AG10803 (cell line): ENCODE results near the gene SLC6A2.

Source experiments
- DNase-seq: peaks from one replicate; pipeline ENCODE4 v3.0.0; 2010; ENCODE audit warnings: low read depth
- H3K4me3 ChIP-seq: 2 replicates; pipeline ENCODE4 v1.5.1; 2011; ENCODE audit warnings: mild to moderate bottlenecking, low read length, control low read depth
- TF ChIP-seq, protein P1 (sequence below): conservative IDR thresholded peaks from 2 replicates; pipeline ENCODE4 v1.5.1; 2011; ENCODE audit warnings: mild to moderate bottlenecking, low read length, control low read depth, inconsistent platforms

SLC6A2 gene

DNA sequence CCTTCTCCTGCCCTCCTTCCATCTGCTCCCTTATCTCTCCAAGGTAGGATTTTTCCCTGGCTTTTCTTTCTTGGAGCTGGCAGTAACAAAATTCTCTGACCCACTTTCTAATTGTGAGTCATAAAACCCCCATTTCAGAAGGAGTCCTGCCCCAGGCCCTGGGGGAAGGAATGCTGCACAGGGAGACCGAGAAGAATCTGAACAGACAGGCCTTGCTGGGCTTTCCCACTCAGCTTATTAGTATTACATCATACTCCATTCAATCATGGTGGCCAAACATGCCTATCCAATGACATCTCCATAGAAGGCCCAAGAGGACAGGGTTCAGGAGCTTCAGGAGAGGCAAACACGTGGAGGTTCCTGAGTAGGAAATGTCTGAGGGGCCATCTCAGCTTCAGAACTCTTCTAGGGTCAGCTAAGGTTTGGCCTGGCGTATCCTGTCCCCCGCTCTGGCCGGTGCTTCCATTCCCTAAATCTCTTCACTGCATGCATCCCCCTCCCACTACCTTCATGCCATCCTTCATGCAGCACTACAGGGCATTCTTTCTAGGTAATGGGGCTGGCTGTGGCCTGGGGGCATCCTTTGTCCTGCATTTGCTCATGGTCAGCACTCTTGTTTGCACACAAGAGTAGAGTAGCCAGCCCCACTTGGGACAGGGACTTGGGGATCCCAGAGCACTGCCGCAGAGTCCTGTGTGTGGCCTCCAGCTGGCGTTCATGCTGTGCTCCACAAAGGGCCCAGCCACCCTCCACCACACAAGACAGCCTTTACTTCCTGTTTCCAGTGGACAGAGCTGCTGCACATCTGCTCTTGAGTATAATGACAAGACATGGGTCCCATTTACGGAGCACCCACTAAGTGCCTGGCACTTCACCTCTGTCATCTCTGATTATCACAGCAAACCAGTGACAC, 8.2 kb downstream of the SLC6A2 start:
- H3K4me3 ChIP-seq = no peak overlapping the region
- peak; percentile 26 for DNase-seq
- TF ChIP-seq, protein P1, sequence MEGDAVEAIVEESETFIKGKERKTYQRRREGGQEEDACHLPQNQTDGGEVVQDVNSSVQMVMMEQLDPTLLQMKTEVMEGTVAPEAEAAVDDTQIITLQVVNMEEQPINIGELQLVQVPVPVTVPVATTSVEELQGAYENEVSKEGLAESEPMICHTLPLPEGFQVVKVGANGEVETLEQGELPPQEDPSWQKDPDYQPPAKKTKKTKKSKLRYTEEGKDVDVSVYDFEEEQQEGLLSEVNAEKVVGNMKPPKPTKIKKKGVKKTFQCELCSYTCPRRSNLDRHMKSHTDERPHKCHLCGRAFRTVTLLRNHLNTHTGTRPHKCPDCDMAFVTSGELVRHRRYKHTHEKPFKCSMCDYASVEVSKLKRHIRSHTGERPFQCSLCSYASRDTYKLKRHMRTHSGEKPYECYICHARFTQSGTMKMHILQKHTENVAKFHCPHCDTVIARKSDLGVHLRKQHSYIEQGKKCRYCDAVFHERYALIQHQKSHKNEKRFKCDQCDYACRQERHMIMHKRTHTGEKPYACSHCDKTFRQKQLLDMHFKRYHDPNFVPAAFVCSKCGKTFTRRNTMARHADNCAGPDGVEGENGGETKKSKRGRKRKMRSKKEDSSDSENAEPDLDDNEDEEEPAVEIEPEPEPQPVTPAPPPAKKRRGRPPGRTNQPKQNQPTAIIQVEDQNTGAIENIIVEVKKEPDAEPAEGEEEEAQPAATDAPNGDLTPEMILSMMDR = no peak

DNA sequence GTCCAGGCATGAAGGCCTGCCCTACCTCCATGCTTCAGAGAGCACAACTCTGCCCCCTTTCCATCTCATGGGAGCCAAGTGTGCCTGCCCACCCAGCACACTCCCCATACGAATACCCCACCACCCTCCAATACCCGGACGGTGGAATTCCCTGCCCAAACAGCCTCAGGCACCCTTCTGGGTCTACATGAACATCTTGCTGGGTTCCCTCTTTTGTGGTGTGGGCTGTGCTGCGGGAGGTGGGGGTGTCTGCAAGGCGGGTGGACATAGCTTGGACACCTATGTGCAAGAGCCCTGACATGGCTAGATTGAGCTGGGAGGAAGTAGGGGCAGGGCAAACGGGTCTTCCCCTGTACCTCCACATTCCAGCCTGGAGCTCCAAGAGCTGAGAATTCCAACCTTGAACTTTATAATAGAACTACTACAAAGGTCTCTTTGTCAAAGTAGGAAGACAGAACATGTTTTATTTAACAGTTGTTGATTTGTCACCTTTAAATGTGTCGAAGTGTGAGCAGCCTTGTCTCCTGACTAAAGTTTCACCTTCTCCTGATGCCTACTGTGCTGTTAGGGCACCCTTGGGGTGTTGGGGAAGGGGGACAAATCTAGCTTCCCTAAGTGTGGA, 9.1 kb downstream of the SLC6A2 start:
- TF ChIP-seq, protein P1 = no peak
- DNase-seq = no peak

DNA sequence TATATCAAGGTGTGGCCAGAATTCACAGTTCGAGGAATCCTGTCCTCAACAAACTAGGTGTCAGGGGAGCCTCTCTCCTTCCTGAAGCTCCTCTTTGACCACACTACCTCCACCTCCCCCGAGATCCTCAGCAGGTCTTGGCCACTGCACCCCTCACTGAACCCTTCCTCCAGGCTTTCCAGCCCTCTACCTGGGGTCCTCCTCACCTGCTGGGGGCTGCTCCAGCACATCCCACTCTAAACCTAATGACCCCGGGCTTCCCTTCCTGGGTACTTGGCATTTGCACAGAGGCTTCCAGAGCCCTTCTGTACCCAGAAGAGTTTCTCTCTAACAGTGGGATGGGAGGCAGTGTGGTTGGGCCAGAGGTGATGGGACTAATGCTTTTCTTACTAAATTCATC, 9.7 kb downstream of the SLC6A2 start:
- TF ChIP-seq, protein P1 = no peak
- no peak overlapping the region for H3K4me3 ChIP-seq
- DNase-seq = no peak

More for the DNA sequence above, 9.1 kb downstream of the SLC6A2 start:
- H3K4me3 ChIP-seq = no peak overlapping the region

DNA sequence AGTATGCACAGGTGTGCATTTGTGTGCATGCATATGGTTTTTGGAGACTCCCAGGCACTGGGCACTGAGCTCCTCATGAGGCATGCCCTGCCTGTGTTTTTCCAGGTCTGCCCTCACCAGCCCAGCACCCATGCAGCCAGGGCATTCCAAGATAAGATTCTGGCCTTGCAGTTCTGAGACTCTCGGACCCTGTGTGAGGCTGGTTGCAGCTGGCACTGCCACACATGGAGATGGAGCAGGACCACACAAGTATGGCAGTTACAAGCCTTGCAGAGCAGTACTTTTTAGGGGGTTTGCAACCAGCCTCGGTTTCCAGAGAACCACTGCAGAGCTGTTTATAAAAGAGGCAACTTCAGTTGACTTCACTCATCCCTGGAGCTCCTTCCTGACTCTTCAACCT, 10.2 kb downstream of the SLC6A2 start:
- TF ChIP-seq, protein P1 = no peak
- no peak for DNase-seq
- H3K4me3 ChIP-seq = no peak overlapping the region

DNA sequence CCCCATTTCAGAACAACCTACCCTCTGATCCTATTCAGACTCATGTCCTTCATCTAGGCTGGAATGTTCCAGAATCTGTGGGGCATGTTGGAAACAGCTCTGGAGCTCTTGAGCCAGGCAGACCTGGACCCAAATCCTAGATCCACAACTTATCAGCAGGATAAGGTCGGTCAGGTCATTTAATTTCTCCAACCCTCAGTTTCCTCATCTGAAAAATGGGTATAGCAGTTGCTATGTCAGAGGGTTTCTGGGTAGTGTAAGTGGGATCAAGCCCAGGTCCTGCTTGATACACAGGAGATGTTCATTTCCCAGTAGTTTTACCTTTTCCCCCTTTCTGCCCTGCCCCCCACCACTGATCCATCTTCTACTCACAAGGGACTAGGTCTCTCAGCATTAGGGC, 12.0 kb downstream of the SLC6A2 start:
- DNase-seq = no peak
- no peak overlapping the region for H3K4me3 ChIP-seq
- TF ChIP-seq, protein P1 = no peak

DNA sequence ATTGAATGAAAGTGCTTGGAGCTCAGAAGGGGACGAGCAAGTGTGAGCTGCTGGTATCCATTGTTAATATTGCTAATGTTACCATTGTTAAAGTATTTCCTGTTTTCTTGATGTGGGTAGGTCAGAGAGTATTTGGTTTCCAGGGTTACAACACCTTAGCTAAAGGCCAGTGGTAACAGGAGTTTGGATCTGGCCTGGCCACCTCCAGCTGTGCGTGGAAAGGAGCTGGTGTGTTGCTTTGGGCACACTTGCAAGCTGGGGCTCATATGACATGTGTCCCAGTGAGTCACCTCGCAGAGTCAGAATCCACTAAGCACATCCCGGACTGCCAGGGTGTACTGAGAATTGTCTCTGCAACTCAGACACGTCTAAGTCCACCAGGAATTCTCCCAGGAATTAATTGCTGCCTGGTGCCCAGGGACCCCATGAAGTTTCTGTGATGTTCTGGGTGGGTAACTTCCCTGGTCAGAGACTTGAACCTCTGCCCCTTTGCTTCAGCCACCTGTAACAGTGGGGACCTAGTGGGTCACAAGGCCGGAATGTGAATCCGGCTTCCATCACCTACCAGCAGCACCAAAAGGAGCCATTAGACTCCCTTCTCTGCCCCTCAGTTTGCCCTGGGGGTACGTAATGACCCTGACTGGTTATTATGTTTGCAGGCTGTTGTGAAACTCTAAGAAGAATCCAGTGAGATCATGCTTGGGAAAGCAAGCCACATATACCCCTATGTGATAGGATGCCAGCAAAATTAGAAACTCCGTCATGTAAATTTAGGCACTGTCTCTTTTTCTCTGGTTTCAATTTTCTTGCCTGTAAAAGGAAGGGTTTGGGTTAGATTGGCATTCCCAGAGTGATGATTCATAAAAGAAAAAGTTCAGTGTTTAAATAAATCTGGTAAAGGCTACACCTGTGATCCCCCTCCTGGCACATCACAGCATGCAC, 12.8 kb downstream of the SLC6A2 start:
- TF ChIP-seq, protein P1 = no peak
- H3K4me3 ChIP-seq = no peak overlapping the region
- peak; percentile 65 for DNase-seq
